HG03139 (cell line): ENCODE results near the gene IMPG2.

Source experiments
- ATAC-seq: cut with Tn5 transposase; IDR thresholded peaks from one replicate; pipeline ENCODE4 v1.9.1; 2021; ENCODE audit not compliant: unreplicated experiment

Gene IMPG2

GRCh38 chr3:101278727-101279126 lies 41.6 kb downstream of the IMPG2 start:
- no peak for ATAC-seq

- ATAC-seq, result no peak
Observed at GRCh38 chr3:101273608-101274007, 46.8 kb downstream of the IMPG2 start.

- ATAC-seq, result no peak
Observed at GRCh38 chr3:101273156-101273555, 47.2 kb downstream of the IMPG2 start.

- ATAC-seq, result no peak
Observed at GRCh38 chr3:101271728-101272127, 48.6 kb downstream of the IMPG2 start.

- ATAC-seq, result no peak
Observed at GRCh38 chr3:101270149-101270548, 50.2 kb downstream of the IMPG2 start.

- no peak for ATAC-seq
Observed at GRCh38 chr3:101268971-101269671, 51.3 kb downstream of the IMPG2 start.

GRCh38 chr3:101268141-101268540 lies 52.2 kb downstream of the IMPG2 start:
- no peak for ATAC-seq

GRCh38 chr3:101266566-101266965 lies 53.8 kb downstream of the IMPG2 start:
- no peak for ATAC-seq

GRCh38 chr3:101266071-101266470 lies 54.3 kb downstream of the IMPG2 start:
- ATAC-seq, result no peak

GRCh38 chr3:101262393-101263240 lies 57.8 kb downstream of the IMPG2 start:
- ATAC-seq, result no peak

- no peak for ATAC-seq
Observed at GRCh38 chr3:101261506-101261905, 58.9 kb downstream of the IMPG2 start.

GRCh38 chr3:101259485-101260341 lies 60.7 kb downstream of the IMPG2 start:
- ATAC-seq, result no peak

- no peak for ATAC-seq
Observed at GRCh38 chr3:101256511-101256910, 63.9 kb downstream of the IMPG2 start.

GRCh38 chr3:101255441-101255840 lies 64.9 kb downstream of the IMPG2 start:
- ATAC-seq, result no peak

GRCh38 chr3:101253396-101253795 lies 67.0 kb downstream of the IMPG2 start:
- no peak for ATAC-seq

- no peak for ATAC-seq
Observed at GRCh38 chr3:101252945-101253344, 67.4 kb downstream of the IMPG2 start.

GRCh38 chr3:101252307-101252706 lies 68.1 kb downstream of the IMPG2 start:
- no peak for ATAC-seq

- ATAC-seq, result no peak
Observed at GRCh38 chr3:101251441-101251840, 68.9 kb downstream of the IMPG2 start.

- no peak for ATAC-seq
Observed at GRCh38 chr3:101249522-101249921, 70.9 kb downstream of the IMPG2 start.

GRCh38 chr3:101248736-101249135 lies 71.6 kb downstream of the IMPG2 start:
- ATAC-seq, result no peak

GRCh38 chr3:101244212-101244575 lies 76.2 kb downstream of the IMPG2 start:
- ATAC-seq, result no peak
